Right cardiac atrium (tissue), 5 donors: ENCODE data around the gene DST. TPM values are rescaled to one million over a fixed set of nuclear protein-coding genes. Genes with fewer than 3 reads are reported as not detected.

Experiments
- ATAC-seq, 2 donors: fragments of 200-7000 bp; cut with Tn5 transposase; one replicate each; pipeline versions ENCODE4 v1.8.0 to v1.9.1; 2020; ENCODE audit warnings: moderate library complexity in 2 of 2, mild to moderate bottlenecking in 1 of 2
- DNase-seq, 3 donors: peaks; one replicate each; pipeline ENCODE4 v3.0.0-alpha.2; 2020
- H3K27ac ChIP-seq: one replicate; pipeline ENCODE4 v1.5.1; 2013; ENCODE audit warnings: mild to moderate bottlenecking, low read length, control low read depth, moderate library complexity
- H3K27me3 ChIP-seq: one replicate; pipeline ENCODE4 v1.6.1; 2013; ENCODE audit not compliant: control insufficient read depth, insufficient read depth
- H3K4me1 ChIP-seq: one replicate; pipeline ENCODE4 v1.6.1; 2013; ENCODE audit warnings: low read length; ENCODE audit not compliant: control insufficient read depth, insufficient read depth
- H3K4me3 ChIP-seq: one replicate; pipeline ENCODE4 v1.5.1; 2013; ENCODE audit warnings: low read length, control low read depth
- H3K9me3 ChIP-seq: one replicate; pipeline ENCODE4 v1.6.1; 2013; ENCODE audit warnings: low read length; ENCODE audit not compliant: control insufficient read depth
- WGBS: extraction: QIAGEN DNeasy Blood & Tissue Kit; methylation state at CpG from one replicate; pipeline ENCODE4 v1.1.7; 2013; 5-methylcytosine and 5-hydroxymethylcytosine counted together
- intact Hi-C, 4 donors: fragments of 100-400 bp; cut with DNase I; formaldehyde crosslinking; loops; one replicate each; pipeline versions ENCODE4 v1.11.0 to v1.14.0; 2022 to 2023
- polyA plus RNA-seq: library from polyadenylated mRNA; stranded (reverse); fragments of 200-250 nt; gene quantifications from one replicate; pipeline ENCODE4 v1.2.3, GENCODE V29; 2013
- total RNA-seq, 4 donors: library from RNA; stranded (reverse); fragmentation: NEBNext Ultra II Directional; extraction: Animal tissue kit (Norgen Biotek cat#: 25700); gene quantifications; one replicate each; pipeline ENCODE4 v1.2.1, GENCODE V29; 2021
- donor health status: healthy with polysubstance abuse.
- donor health status: DM: no; HTN: yes; CAD: no.
- donor health status: DM: no; HTN: no; CAD: no.
- donor health status: DM: no; HTN: yes; CAD: no; lungs with severe emphysema.
- donor health status: DM: yes; HTN: yes; CAD: no.

DST gene
- total and polyA plus RNA-seq, 5 donors: 148 to 308 (median 204) TPM

GRCh38 chr6:56649782-56650181 is 7.1 kb upstream of the DST start:
- WGBS: 87% methylated on average over 3 of the region's 3 CpGs
- no peak for ATAC-seq
- Histone ChIP-seq H3K9me3 (no peaks in the 10 kb centered on the region), H3K27ac (peak overlapping the region; percentile 57), H3K4me1 (peaks cover 2% of the 10 kb centered on the region), H3K27me3 (no peaks in the 10 kb centered on the region), H3K4me3 (no peak overlapping the region)
- intact Hi-C loops: no loop called here
- DNase-seq: no peak

GRCh38 chr6:56649053-56649769 is 6.5 kb upstream of the DST start:
- WGBS: 12% methylated on average over 1 of the region's 1 CpG

GRCh38 chr6:56647172-56647762 is 4.6 kb upstream of the DST start:
- intact Hi-C loops: no loop called here
- no peaks in the 10 kb centered on the region for H3K27me3 ChIP-seq
- 73% methylated on average over 12 of the region's 12 CpGs for WGBS
- peaks cover 2% of the 10 kb centered on the region for H3K4me1 ChIP-seq
- H3K9me3 ChIP-seq: no peaks in the 10 kb centered on the region
- DNase-seq: no peak
- ATAC-seq: no peak
- H3K27ac ChIP-seq: peak overlapping the region; percentile 67
- no peak overlapping the region for H3K4me3 ChIP-seq

More at GRCh38 chr6:56649053-56649769, 6.5 kb upstream of the DST start:
- peaks cover 2% of the 10 kb centered on the region for H3K4me1 ChIP-seq
- no peak overlapping the region for H3K27ac ChIP-seq
- no peaks in the 10 kb centered on the region for H3K27me3 ChIP-seq
- no peaks in the 10 kb centered on the region for H3K9me3 ChIP-seq
- ATAC-seq: no peak
- H3K4me3 ChIP-seq: no peak overlapping the region
- intact Hi-C loops: no loop called here
- no peak for DNase-seq

DNA sequence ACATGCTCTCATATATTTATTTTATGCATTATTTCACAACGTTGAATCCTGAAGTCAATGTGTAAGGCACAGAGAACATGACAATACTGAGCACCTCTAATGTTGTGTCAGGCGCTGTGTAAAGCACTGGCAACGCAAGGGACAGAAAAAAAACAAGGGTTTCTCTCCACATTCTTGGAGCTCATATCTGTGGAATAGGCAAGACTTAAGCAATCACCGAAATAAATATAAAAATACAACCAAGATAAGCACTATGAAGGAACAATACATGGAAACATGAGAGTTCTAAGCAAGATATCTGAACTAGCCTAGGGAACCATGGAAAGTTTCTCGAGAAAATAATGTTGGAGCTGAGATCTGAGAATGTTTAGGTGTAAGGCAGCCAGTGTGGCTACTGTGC is 1.7 kb upstream of the DST start:
- peak overlapping the region; percentile 36 for H3K27ac ChIP-seq
- WGBS: 71% methylated on average over 5 of the region's 5 CpGs
- H3K9me3 ChIP-seq: no peaks in the 10 kb centered on the region
- intact Hi-C loops: loop anchor here in 3 of 4 donors (5.0 kb wide), 3 partner anchors 48 to 208 kb away; no protein-coding TSS in a partner anchor
- DNase-seq (no peak), ATAC-seq (peak; percentile 71 to 80)
- H3K4me1 ChIP-seq: no peaks in the 10 kb centered on the region
- H3K27me3 ChIP-seq: no peaks in the 10 kb centered on the region
- H3K4me3 ChIP-seq: no peak overlapping the region

GRCh38 chr6:56643379-56644089 is 845 bp upstream of the DST start:
- Histone ChIP-seq H3K27me3 (no peaks in the 10 kb centered on the region), H3K27ac (no peak overlapping the region), H3K9me3 (no peaks in the 10 kb centered on the region), H3K4me1 (no peaks in the 10 kb centered on the region), H3K4me3 (no peak overlapping the region)
- 90% methylated on average over 4 of the region's 4 CpGs for WGBS
- intact Hi-C loops: loop anchor here in 3 of 4 donors (5.0 kb wide), 3 partner anchors 49 to 209 kb away; no protein-coding TSS in a partner anchor
- DNase-seq: no peak
- no peak for ATAC-seq

- DNase-seq (no peak), ATAC-seq (no peak)
- no peaks in the 10 kb centered on the region for H3K9me3 ChIP-seq
- no peaks in the 10 kb centered on the region for H3K27me3 ChIP-seq
- no peak overlapping the region for H3K4me3 ChIP-seq
- 92% methylated on average over 4 of the region's 4 CpGs for WGBS
- H3K27ac ChIP-seq: no peak overlapping the region
- intact Hi-C loops: loop anchor here in 3 of 4 donors (5.0 kb wide), 3 partner anchors 52 to 212 kb away; no protein-coding TSS in a partner anchor
- no peaks in the 10 kb centered on the region for H3K4me1 ChIP-seq
These were observed 2.3 kb downstream of the DST start for GRCh38 chr6:56640374-56640773.

- DNase-seq (no peak), ATAC-seq (no peak)
- intact Hi-C loops: loop anchor here in 3 of 4 donors (5.0 to 10.0 kb wide), 4 partner anchors 59 to 216 kb away; no protein-coding TSS in a partner anchor
- no peak overlapping the region for H3K4me3 ChIP-seq
- no peaks in the 10 kb centered on the region for H3K9me3 ChIP-seq
- H3K4me1 ChIP-seq: no peaks in the 10 kb centered on the region
- H3K27me3 ChIP-seq: no peaks in the 10 kb centered on the region
- H3K27ac ChIP-seq: no peak overlapping the region
These were observed 3.9 kb downstream of the DST start for GRCh38 chr6:56638760-56639159.

DNA sequence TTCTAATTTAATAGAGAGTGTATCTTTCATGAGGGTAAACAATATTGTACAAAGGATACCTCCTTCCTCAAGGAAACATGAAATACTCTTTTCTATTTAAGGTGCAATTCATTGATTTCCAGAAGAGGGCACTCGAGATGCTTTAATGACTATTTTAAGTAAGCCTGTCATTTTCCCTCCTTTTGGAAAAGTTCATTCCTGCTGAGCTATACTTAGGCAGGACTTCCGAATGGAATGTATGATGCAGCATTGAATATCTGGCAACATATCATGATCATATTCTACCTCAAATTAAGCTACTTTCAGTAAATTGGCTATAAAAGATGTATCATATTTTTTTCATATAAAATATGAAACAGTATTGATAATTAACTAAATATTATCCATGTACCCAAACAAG is 5.0 kb downstream of the DST start:
- Histone ChIP-seq H3K4me3 (no peak overlapping the region), H3K27ac (no peak overlapping the region), H3K4me1 (no peaks in the 10 kb centered on the region), H3K27me3 (no peaks in the 10 kb centered on the region), H3K9me3 (no peaks in the 10 kb centered on the region)
- WGBS: 5% methylated on average over 2 of the region's 2 CpGs
- intact Hi-C loops: loop anchor here in 3 of 4 donors (2.0 to 10.0 kb wide), 5 partner anchors 60 to 217 kb away; no protein-coding TSS in a partner anchor
- DNase-seq: no peak
- peak; percentile 59 to 74 for ATAC-seq

DNA sequence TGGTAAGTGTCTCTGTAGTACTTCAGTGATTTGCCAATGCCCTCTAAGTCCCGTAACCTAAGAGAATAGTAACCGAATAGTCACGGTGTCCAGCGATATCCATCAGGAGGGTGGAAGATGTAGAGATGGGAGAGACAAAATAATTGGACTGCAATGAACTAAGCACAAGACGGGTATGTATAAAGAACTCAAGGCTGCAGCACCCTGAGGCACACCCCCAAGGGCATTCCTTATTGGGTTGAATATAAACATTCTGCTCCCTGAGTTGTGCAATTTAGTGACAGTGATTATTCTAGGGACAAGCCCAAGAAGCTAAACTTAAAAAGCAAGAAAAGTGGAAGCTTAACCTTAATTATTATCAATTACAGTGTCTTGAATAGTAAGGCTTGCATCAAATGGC is 14.6 kb downstream of the DST start:
- 95% methylated on average over 5 of the region's 5 CpGs for WGBS
- no peaks in the 10 kb centered on the region for H3K4me1 ChIP-seq
- intact Hi-C loops: no loop called here
- no peak overlapping the region for H3K4me3 ChIP-seq
- H3K27me3 ChIP-seq: no peaks in the 10 kb centered on the region
- H3K9me3 ChIP-seq: no peaks in the 10 kb centered on the region
- no peak for DNase-seq
- ATAC-seq: no peak
- H3K27ac ChIP-seq: no peak overlapping the region

GRCh38 chr6:56625356-56625755 is 17.3 kb downstream of the DST start:
- H3K4me1 ChIP-seq: no peaks in the 10 kb centered on the region
- WGBS: 91% methylated on average over 6 of the region's 6 CpGs
- ATAC-seq (no peak), DNase-seq (no peak)
- no peak overlapping the region for H3K27ac ChIP-seq
- no peaks in the 10 kb centered on the region for H3K27me3 ChIP-seq
- H3K9me3 ChIP-seq: no peaks in the 10 kb centered on the region
- intact Hi-C loops: no loop called here
- no peak overlapping the region for H3K4me3 ChIP-seq

- Histone ChIP-seq H3K4me3 (no peak overlapping the region), H3K27me3 (no peaks in the 10 kb centered on the region), H3K9me3 (no peaks in the 10 kb centered on the region), H3K27ac (no peak overlapping the region), H3K4me1 (no peaks in the 10 kb centered on the region)
- 95% methylated on average over 1 of the region's 1 CpG for WGBS
- no peak for ATAC-seq
- no peak for DNase-seq
- intact Hi-C loops: no loop called here
These were observed 18.0 kb downstream of the DST start for GRCh38 chr6:56624728-56625069.
